OCI-M1 (cell line): ENCODE data around the gene FDXR.

ENCODE experiments used
- DNase-seq: peaks from one replicate; lab custom pipeline; 2025; lab: John Stamatoyannopoulos, UW

The FDXR gene

DNA sequence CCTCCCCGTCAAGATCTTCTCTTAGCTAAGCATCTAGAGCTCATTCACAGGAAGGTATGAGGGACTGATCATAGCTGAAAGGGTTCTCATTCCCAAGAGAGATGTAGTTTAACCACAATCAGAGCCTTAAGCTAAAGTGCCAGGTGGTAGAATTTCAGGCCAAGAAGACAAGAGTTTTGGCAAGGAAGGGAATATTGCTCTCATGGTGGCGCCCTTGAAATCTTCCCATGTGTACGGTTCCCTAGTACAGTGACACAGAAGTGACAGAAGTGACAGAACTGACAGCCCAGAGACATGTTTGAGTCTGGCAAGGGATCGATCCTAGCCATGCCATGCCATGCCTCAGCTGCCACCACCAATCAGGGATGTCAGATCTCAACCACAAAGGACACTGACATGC, 15.6 kb downstream of the FDXR start:
- DNase-seq: no peak

DNA sequence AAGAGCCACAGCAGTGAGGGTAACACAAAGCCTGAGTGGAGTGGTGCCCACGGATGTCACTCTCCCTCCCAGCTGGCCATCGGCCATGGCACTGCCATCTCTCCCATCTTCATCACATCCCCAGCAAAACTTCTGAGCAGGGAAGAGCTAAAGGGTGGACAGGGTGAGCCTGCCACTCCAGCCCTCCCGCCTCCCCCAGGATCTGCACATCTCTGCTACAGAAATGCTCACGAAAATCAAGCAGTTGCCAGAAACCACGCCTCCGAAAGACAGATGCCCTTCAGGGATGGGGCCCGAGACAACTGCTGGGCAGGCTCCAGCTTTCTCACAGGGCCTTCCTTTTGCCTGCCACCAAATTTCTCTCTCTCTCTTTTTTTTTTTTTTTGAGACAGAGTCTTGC, 16.7 kb downstream of the FDXR start:
- no peak for DNase-seq

DNA sequence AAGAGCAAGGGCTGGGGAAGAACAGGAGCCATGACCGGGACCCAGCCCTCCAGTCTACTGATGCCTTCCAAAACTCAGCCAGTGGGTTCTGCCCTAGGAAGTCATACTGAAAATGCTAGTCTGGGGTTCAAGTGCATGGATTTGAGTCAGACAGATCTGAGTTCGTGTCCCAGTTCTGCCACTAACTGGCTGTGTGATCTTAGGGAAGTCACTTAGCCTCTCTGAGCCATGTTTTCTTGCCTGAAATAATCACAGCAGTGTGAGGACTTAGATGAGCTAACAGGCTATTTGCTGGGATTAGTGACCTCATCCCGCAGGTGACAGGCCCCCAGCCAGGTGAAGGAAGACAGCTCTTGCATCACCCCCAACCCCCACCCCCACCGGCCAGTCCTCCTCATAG, 17.5 kb downstream of the FDXR start:
- no peak for DNase-seq

DNA sequence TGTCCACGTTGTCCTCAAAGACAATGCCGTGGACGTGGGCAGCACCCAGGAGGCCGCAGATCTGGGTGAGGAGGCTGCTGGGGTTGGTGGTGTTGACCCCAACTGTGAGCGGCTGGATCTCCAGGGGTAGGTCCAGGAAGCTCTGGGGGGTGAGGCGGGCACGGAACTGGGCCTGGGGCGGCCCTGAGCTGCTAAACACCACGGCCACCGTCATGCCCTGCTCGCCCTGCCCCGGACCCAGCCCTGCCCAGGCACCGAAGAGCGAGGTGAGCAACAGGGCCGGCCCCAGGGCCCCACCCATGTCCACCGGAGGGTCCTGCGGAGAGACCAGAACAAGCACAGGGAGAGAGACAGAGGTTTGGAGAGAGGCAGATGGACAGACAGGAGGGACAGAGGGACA, 18.0 kb downstream of the FDXR start:
- no peak for DNase-seq

DNA sequence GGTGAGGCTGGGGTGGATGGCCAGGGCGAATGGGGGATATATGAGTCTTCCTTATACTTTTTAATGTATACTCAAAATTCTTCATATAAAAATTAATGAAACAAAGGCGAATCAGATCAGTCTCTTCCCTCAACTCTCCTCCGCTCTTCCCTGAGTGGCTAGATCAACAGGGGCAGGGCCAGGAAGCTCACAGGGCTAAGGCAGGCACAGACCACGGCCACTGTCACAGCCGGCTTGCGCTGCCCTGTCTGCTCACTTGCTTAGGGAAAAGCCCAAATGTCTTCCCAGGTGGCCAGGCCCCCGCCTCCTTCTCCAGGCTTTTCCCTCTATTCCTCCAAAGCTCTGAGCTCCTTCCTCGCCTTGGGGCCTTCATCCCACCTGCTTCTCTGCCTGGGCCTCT, 19.1 kb downstream of the FDXR start:
- no peak for DNase-seq

DNA sequence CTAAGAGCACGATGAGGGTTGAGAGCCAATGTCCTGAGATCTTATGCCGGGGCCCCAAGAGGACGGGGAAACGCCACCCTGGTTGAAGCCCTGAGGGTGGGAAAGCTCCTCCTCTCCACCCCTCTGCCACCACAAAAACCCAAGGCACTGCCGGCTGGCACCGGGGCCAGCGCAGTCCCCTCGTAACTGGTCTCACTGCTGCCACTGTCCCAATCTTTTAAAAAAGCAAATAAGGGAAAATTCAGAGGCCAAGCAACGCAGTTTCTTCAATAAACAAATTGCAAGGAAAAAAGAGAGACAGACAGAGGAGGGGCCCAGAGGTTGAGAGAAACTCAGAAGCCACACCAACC, 19.8 kb downstream of the FDXR start:
- DNase-seq: no peak

DNA sequence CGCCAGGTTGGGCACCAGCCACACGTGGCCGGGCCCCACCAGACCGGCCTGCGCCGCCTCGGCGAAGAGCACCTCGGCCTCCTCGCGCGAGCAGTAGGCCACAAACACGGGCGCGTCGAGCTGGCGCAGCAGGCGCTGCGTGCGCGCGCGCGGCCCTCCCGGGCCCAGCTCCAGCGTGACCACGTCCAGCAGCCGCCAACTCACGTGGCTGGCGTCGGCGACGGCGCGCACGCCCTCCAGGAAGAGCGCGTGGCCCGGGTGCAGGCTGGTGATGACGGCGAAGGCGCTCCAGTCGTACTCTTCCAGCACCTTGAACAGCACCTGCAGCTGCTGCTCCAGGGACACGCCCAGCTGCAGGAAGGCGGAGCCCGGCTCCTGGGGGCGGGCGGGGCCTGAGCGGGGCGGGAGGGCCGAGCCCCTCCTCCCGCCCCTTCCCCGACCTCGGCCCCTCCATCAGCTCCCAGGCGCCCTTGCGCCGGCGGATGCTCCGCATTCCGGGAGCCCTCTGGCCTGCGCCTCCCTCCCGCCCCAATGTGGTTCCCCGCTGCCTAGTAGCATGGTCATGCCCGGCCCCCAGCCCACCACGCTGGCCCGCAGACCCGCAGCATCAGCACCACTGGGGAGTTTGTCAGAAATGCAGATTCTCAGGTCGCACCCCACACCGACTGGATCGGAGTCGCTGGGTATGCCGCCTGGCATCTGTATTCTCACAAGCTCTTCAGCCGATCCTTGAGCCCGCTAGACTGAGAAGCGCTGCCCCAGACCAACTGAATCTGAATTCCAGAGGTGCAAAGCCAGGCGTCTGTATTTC, 20.4 kb downstream of the FDXR start:
- no peak for DNase-seq

DNA sequence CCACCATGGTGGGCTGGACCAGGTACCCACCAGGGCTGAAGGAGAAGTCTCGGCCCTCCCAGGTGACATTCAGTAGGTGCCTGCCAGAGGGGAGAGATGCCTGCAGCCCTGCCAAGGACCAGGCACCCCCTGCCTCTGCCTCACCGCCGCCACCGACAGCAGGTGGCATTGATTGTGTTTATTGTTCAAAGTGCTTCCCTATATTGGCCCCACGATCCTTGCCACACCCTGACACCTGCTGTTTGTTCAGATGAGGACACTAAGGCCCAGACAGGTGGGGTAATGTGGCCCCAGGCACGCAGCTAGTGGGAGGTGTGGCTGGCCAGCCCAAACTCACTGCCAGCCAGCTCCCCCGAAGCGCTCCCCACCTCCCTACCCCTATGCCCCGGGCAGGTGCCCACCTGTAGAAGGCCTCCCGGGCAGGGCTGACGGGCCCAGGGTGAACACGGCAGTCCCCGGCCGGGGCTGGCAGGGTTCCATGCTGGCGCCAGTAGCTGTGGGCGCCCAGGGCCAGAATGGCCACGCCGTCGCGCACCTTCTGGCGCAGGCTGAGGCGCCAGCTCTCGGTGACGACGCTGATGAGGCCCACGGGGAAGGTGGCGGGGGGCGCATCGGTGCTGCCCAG, 21.1 kb downstream of the FDXR start:
- DNase-seq: no peak

DNA sequence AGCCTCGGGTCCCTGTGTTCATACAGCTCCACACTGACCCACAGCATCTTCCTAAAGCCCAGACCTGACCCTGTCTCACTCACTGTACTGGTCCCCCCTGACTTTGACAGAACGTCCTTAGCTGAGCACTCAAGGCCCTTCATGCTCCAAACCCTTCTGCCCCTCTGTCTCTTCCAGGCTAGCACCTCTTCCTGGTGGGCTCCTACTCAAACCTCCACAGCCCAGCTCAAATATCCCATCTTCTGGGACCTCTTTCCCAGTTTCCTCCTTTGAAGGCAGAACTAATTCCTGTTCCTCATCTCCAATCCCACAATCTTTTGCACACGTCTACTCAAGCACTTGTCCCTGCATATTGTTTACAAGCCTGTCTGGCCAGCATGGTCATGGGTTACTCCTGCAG, 21.9 kb downstream of the FDXR start:
- no peak for DNase-seq

DNA sequence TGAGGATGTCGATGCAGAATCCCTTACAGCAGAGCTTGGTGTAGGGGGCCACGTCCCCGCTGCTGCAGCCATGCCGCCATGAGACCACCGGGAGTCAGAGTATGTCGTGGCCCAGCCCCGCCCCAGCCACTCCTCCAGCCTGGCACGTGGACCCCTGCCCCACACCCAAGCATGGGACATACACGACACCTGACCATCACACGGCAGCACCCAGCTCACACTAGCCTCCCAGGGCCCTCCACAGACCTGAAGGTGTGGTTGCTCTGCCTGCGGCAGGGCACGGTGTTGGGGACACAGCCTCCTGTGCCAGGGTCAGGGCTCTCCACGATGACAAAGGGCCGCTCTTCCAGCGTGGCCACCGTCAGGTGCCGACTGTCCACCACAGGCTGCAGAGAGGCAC, 22.5 kb downstream of the FDXR start:
- DNase-seq: no peak

DNA sequence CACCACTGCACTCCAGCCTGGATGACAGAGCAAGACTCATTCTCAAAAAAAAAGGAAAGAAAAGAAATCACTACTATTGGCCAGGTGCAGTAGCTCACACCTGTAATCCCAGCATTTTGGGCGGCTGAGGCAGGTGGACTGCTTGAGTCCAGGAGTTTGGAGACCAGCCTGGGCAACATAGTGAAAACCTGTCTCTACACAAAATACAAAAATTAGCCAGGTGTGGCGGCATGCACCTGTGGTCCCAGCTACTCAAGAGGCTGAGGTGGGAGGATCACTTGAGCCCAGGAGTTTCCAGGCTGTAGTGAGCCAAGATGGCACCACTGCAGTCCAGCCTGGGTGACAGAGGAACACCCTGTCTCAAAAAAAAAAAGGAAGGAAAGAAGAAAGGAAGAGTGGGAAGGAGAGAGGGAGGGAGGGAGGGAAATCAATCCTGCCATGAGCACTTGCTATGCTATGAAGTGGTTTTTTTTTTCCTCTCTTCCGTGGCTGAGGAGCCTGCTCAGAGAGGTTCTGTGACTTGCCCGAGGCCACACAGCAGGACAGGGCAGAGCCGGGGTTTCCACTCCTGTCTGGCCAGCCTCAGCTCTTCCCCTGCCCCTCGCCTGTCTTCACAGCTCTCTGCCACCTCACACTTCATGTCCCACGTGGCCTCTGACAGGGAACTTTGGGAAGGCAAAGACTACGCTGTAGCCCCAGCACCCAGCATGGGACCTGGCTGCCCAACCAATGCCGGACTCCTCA, 24.0 kb downstream of the FDXR start:
- DNase-seq: no peak

DNA sequence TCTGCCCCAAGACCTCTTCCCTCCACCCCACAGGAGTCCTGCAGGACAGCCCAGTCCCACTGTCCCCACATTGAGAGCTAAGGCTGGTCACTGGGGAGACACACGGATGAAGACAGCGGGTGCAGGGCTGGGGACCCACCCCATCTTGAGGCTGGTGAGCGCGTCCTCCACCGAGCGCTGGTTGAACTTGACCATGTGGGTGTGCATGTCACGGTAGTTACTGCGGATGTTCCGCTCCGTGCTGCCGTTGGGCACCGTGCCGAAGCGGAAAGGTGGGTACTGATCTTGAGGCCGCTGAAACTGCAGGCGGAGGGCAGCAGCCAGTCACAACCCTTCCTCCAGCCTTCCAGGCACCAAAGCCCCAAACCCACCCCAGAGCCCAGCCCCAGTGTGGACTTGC, 26.2 kb downstream of the FDXR start:
- DNase-seq: no peak

DNA sequence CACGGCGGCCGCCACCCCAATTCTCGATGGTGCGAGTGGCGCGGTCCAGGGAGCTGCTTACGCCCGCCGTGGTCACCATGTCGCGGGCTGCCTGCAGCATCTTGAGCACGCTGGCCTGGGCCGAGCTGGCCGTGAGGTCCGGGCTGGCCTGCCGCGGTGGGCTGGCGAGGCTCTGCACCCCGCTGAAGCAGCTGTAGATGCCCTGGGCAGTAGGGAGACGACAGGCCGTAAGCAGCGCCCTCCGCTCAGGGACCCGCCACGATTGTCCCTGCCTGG, 29.5 kb downstream of the FDXR start:
- no peak for DNase-seq

DNA sequence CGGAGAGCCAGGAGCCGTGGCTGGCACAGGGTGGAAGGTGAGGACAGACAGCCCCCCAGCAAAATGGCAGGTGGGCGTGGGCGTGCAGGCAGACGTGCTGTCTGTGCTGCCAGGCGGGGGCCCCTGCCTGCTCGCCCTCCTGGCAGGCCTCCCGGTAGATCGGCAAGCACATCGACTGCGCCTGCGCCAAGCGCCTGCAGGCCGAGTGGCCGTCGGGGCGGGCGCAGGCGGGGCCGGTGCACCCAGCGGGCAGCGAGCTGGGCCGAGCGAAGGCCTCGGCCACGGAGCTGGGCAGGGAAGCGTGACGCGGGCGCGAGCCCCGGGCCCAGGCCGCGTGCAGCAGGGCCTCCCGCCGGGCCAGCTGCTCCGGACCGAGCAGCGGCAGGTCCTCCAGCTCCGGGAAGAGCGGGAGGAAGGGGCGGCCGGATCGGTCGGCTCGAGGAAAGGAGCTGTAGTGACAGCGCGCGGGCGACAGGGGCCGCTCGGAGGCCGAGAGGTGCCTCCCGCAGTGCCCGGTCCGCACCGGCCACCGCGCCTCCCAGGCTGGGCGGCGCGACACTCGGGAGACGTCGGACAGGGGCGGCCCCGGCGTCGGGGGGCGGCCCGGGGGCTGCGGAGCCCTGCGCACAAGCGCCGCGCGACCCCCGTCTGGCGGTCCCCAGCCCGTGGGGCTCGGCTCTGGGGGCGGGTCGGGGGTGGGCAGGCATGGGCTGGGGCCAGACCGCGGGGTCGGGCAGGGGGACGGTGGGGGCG, 30.0 kb downstream of the FDXR start:
- peak; percentile 59 for DNase-seq

DNA sequence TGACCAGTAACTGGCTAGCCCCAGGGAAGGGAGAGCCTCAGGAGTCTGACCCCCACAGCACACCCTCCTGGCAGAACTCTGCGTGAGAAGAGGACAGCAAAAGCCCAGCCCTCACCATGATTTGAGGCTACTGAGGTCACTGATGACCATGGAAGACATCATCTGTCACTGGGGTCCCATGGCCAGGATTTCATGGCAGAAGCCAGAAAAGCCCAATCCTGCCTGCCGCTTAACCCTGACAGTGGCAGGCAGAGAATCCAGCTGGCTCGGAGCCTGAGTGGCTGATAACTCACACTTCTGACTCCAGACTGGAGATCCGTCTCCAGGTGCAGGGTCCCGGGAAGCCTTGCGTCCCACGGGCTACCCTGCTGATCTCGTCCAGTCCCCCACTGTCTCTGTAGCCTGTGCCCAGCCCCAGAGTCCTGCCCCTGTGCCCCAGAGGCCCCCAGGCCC, 30.6 kb downstream of the FDXR start:
- DNase-seq: no peak

DNA sequence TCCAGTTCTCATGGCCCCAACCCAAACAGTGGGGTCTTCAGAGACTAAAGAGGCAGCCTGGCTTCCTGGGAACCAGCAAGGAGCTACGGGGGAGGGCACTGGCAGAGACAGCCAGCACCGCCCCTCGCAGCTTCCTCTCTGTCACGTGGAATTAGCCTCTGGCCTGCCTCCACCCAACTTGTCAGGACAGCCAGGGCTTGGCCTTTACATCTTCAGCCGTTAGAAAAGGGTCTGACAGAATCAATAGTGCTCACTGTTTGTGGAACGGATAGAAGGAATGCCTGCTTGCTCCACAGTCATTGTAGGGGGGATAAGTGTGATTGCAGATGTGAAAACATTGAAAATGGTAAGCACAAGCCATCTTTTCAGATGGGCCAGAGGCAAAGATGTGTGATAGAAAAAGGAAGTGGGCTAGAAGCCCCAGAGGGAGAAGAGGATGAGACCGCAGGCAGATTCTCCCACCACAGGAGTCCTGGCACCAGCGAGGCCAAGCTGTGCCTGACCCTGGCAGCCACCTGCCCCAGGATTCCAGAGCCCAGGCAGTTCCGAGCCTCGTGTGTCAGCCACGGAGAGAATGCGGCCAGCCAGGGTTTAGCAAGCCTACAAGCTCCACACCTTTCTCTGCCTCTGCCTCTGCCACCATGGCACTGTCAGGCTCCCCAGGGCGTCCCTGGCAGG, 31.7 kb downstream of the FDXR start:
- DNase-seq: peak; percentile 77

DNA sequence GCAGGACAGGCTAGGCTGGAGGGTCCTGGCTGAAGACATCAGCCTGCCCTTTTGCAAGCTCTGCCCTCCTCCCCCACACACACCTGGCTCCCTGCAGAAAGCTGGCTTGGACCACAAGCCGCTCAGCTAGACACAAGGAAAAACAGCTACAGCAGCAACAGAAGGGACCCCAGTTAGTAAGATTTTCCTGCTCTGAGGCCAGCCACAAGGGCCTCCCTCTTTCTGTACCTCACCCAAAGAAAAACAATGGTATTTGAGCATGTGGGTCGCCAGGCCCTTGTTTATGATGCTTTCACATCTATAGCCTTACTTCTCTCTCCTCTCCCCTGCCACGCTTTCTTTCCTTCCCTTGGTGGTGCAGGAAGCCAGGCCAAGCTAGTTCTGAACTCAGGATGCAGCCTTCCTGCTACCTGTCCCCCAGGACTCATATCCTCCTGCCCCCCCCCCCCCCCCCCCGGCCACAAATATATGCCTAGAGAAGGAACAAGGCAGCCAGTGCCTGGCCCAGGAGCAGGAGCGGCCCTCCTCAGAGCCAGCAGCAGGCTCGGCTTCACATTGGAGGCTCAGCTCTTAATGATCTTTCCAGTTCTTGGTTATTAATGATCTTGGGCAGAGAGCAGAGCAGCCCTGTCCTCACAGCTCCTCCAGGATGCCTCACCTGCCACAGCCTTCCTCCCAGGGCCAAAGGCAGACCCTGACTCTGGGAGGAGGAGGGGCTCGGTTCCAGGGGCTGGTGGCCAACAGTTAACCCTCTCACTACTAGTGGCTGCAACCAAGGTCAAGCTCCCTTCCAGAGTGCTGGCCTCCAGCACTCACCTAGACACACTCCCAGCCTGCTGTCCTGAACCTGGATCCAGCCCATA, 32.6 kb downstream of the FDXR start:
- no peak for DNase-seq

DNA sequence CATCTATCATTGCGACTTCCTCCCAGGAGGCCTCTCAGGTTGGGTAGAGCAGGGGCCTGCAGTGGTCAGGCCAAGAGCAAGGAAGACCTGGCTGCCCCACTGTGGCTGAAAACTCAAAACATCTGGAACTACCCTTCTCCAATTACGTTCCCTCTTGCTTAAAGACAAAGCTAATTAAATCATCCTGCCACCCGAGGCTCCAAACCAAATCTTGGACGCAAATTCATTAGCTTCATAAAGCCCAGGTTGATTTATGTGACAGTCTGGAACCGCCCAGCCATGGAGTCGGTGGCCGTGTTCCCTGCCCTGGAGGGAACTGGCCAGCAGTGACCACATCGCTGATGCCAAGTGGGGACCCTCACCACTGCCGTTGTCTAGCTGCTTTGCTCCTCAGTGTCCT, 34.5 kb downstream of the FDXR start:
- DNase-seq: no peak

DNA sequence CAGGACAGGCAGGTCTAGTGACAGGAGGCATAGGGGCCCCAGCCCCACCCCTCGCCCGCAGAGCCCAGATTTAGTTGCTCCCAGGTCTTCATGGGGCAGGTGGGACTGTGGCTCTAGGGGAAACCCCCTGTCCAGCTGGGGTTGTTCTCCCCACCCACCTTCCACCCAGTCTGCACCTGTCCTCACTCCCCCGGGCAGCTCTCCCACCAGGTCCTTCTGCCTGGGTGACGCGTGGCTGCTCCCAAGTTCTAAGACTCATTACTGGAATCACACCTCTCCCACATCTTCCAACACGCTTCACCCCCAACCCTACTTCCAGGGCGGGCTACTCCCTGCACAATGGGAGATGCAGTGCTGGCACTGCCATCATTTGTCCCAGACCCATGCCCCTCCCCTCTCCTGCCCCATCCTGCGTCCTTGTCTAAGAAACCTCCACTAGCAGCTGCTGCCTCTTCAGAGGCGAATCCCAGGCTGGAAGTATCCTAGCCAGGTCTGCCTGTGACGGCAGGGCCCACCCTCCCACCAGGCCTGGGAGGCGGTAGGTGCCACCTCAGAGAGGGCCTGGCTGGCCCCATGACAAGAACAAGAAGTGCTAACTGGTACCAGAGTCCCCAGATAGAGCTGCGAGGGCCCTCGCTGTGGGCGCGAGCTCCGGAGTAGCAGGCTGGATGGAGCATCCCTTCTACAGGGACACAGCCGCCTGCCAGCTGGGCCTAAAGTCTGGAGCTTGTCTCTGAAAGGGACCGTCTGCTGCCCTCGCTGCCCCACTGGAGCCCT, 35.9 kb downstream of the FDXR start:
- DNase-seq: no peak

DNA sequence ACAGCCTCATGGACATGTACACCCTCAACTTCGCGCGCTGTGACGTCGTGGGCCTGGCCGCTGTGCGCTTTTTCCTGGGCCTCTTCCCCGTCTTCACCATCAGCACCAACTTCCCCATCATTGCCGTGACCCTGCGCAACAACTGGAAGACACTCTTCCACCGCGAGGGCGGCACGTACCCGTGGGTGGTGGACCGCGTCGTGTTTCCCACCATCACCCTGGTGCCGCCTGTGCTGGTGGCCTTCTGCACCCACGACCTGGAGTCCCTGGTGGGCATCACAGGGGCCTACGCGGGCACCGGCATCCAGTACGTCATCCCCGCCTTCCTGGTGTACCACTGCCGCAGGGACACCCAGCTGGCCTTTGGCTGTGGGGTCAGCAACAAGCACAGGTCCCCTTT, 36.6 kb downstream of the FDXR start:
- no peak for DNase-seq
